A673 (cell line): Measurements from ENCODE around the gene BABAM2. TPM values are rescaled to one million over a fixed set of nuclear protein-coding genes. Genes with fewer than 3 reads are reported as not detected.

ENCODE experiments used
- BruUV-seq: library from RNA; stranded (reverse); fragments of 400-500 nt; replicated peaks from 2 replicates; lab custom pipeline; 2021; lab: Mats Ljungman, UMichigan
- CTCF ChIA-PET: fragments of 300-600 bp; sonication (Branson Sonifier 250); formaldehyde crosslinking; loops from one replicate; lab custom pipeline; 2022; ENCODE audit warnings: antibody characterized with exemption; lab: Charles Lee
- POLR2A ChIA-PET: fragments of 300-600 bp; sonication (Branson Sonifier 250); formaldehyde crosslinking; loops from one replicate; lab custom pipeline; 2022; ENCODE audit warnings: antibody characterized with exemption; ENCODE audit not compliant: low non-redundant PET; lab: Charles Lee
- DNase-seq: peaks from one replicate; pipeline ENCODE4 v3.0.0-alpha.2; 2015; ENCODE audit warnings: low spot score
- H3K27ac ChIP-seq: fragments of 200-600 bp; sonication (generic); 2 replicates; pipeline ENCODE4 v1.5.1; 2016; ENCODE audit warnings: mixed run types, low read depth, mild to moderate bottlenecking, mixed read lengths, antibody characterized with exemption, low read length; ENCODE audit not compliant: poor library complexity, severe bottlenecking
- H3K27me3 ChIP-seq: fragments of 200-600 bp; sonication (generic); replicated peaks from 2 replicates; pipeline ENCODE4 v1.6.1; 2017; ENCODE audit warnings: mixed run types, low read depth, mild to moderate bottlenecking, mixed read lengths, antibody characterized with exemption, low read length; ENCODE audit not compliant: insufficient read depth, poor library complexity
- H3K36me3 ChIP-seq: fragments of 200-600 bp; sonication (generic); 2 replicates; pipeline ENCODE4 v1.6.1; 2016; ENCODE audit warnings: mixed run types, mild to moderate bottlenecking, mixed read lengths, antibody characterized with exemption, low read length; ENCODE audit not compliant: insufficient read depth, poor library complexity, severe bottlenecking
- H3K4me1 ChIP-seq: fragments of 200-600 bp; sonication (generic); 2 replicates; pipeline ENCODE4 v1.6.1; 2017; ENCODE audit warnings: mixed run types, mild to moderate bottlenecking, mixed read lengths, antibody characterized with exemption, low read length; ENCODE audit not compliant: insufficient read depth, poor library complexity, severe bottlenecking
- H3K4me3 ChIP-seq: fragments of 200-600 bp; sonication (generic); 2 replicates; pipeline ENCODE4 v1.5.1; 2016; ENCODE audit warnings: low read depth, mixed run types, mild to moderate bottlenecking, mixed read lengths, low read length; ENCODE audit not compliant: poor library complexity, severe bottlenecking
- H3K9me3 ChIP-seq: fragments of 200-600 bp; sonication (generic); 2 replicates; pipeline ENCODE4 v1.6.1; 2016; ENCODE audit warnings: mixed run types, low read depth, mild to moderate bottlenecking, mixed read lengths, antibody characterized with exemption, low read length; ENCODE audit not compliant: poor library complexity, severe bottlenecking
- EZH2 ChIP-seq: fragments of 200-600 bp; sonication (generic); IDR thresholded peaks from 2 replicates; pipeline ENCODE4 v1.6.1; 2017; ENCODE audit warnings: borderline replicate concordance, low read depth, mild to moderate bottlenecking, mixed read lengths, antibody characterized with exemption, low read length; ENCODE audit not compliant: poor library complexity, severe bottlenecking
- intact Hi-C: fragments of 100-400 bp; cut with micrococcal nuclease; formaldehyde crosslinking; loops from one replicate; pipeline ENCODE4 v1.10.0; 2022; ENCODE audit not compliant: unreplicated experiment
- total RNA-seq: library from RNA; stranded (reverse); gene quantifications from 2 replicates; pipeline ENCODE4 v1.2.3, GENCODE V29; 2021
- TF ChIP-seq, protein P1 (sequence below): fragments of 300-800, 200-600 bp; sonication (generic); conservative IDR thresholded peaks from 2 replicates; pipeline ENCODE4 v1.5.1; 2017; ENCODE audit warnings: low read depth, mild to moderate bottlenecking, antibody characterized with exemption, low read length, moderate library complexity, mixed read lengths

Gene BABAM2
- total RNA-seq, 1 experiment from 2014 or later = 21.8 TPM

DNA sequence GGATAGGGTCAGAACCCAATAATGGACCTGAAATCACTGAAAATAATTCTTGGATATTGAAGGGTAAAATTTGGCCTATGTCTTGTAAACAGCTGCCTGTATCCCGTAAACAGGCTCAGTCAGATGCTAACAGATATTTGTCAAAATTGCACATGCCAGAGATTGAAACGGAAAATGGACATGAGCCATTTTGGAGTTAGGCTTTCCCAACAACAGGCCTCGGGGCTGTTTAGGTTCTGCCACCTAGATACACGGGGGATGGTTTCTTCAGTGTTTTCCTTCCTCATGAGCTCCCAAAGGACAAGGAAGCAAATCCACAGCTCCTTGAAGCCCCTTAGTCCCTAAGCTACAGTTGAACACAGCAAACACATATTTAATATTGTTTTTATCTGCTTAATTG, 297.9 kb downstream of the BABAM2 start:
- intact Hi-C loops = no loop called here
- Histone ChIP-seq H3K27me3 (no peaks in the 10 kb centered on the region), H3K4me1 (no peaks in the 10 kb centered on the region), H3K27ac (no peak overlapping the region), H3K4me3 (no peak overlapping the region), H3K9me3 (no peaks in the 10 kb centered on the region), H3K36me3 (no peaks in the 10 kb centered on the region)
- ChIA-PET CTCF (no interaction called here), POLR2A (no interaction called here)
- DNase-seq = no peak
- TF ChIP-seq EZH2 = no peak
- TF ChIP-seq, protein P1, sequence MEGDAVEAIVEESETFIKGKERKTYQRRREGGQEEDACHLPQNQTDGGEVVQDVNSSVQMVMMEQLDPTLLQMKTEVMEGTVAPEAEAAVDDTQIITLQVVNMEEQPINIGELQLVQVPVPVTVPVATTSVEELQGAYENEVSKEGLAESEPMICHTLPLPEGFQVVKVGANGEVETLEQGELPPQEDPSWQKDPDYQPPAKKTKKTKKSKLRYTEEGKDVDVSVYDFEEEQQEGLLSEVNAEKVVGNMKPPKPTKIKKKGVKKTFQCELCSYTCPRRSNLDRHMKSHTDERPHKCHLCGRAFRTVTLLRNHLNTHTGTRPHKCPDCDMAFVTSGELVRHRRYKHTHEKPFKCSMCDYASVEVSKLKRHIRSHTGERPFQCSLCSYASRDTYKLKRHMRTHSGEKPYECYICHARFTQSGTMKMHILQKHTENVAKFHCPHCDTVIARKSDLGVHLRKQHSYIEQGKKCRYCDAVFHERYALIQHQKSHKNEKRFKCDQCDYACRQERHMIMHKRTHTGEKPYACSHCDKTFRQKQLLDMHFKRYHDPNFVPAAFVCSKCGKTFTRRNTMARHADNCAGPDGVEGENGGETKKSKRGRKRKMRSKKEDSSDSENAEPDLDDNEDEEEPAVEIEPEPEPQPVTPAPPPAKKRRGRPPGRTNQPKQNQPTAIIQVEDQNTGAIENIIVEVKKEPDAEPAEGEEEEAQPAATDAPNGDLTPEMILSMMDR = no peak
- BruUV-seq = no TSS peak

DNA sequence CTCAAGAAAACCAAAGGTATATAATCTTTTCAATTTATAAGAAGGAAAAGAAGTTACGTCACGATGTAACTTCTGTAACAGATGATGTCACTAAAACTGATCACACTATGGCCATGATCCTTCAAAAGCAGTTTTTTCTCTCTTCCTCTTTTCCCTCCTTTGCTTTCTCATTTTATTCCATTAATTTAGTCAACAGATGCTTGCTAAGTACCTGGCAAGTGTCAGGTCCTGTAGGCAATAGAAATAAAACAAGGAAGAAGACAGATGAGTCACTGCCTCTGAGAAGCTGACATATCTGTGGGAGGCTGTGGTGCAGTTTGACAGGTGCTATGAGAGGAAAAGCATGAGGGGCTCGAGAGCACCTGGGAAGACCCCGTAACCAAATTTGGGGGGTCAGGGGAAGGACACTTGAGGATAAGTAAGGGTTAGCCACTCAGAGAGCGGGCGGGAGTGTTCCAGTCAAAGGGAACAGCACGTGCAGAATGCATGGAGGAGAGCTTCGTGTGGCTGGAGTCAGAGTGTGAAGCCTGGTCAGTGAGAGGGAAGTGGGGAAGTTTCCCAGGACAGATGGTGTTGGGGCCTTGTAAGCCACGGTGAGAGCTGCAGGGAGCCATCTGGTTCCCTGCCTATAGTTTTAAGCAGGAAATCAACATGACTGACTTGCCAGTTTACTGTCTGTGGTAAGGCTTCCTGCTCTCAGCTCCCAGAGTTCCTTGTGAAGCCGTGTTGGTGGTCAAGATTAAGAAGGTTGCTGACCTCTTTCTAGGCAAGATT, 303.3 kb downstream of the BABAM2 start:
- TF ChIP-seq, protein P1 = no peak
- TF ChIP-seq EZH2 = no peak
- no peak for DNase-seq
- ChIA-PET CTCF (no interaction called here), POLR2A (no interaction called here)
- intact Hi-C loops = no loop called here
- no TSS peak for BruUV-seq
- Histone ChIP-seq H3K4me1 (no peaks in the 10 kb centered on the region), H3K36me3 (no peaks in the 10 kb centered on the region), H3K4me3 (no peak overlapping the region), H3K27me3 (no peaks in the 10 kb centered on the region), H3K9me3 (no peaks in the 10 kb centered on the region), H3K27ac (no peak overlapping the region)

DNA sequence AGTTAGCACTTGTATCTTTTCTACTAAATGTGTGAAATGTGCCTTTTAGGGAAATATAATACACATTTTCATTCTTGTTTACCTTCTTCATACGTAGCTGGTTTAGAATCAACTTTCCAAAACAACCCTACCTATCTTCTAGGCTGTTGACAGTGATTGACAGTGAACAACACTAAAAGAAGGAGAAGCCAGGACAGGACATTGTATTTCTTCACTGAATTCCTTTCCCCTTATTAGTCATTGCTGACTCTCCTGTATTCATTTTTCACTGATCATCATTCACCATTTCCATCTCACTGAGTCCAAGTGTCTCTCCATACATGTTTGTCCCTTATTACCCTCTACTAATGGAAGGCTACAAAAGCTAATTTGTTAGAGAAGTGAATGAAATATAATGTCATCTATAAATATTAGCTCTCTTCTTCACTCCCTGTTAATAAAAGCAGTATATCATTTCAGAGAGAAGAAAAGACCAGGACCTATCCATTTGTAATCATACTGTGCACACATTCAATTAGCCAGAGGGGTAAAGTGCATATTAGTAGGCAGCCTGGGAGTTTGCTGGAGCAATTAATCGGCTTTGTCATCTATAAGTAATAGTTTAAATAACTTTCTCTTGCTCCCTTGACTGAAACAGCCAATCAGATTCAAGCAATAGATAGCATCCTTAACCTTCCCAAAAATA, 309.6 kb downstream of the BABAM2 start:
- intact Hi-C loops = no loop called here
- no peak for DNase-seq
- Histone ChIP-seq H3K4me1 (no peaks in the 10 kb centered on the region), H3K27me3 (no peaks in the 10 kb centered on the region), H3K36me3 (no peaks in the 10 kb centered on the region), H3K9me3 (no peaks in the 10 kb centered on the region), H3K27ac (no peak overlapping the region), H3K4me3 (no peak overlapping the region)
- TF ChIP-seq EZH2 = no peak
- TF ChIP-seq, protein P1 = no peak
- BruUV-seq = no TSS peak
- ChIA-PET CTCF (no interaction called here), POLR2A (no interaction called here)
